ENCODE results near the gene TEX14.

TEX14 gene

GRCh38 chr17:58534901-58535421 is 156.9 kb downstream of the TEX14 start:
- no peak overlapping the region for H3K4me3 Mint-ChIP-seq
- no peaks in the 10 kb centered on the region for H3K36me3 Mint-ChIP-seq (ENCODE audit: low read depth)
- no peaks in the 10 kb centered on the region for H3K9me3 Mint-ChIP-seq
- peaks cover 20% of the 10 kb centered on the region for H3K4me1 Mint-ChIP-seq
- DNase-seq: no peak
- peaks cover 32% of the 10 kb centered on the region for H3K27me3 Mint-ChIP-seq (ENCODE audit: low read depth, poor library complexity)
- TF ChIP-seq CTCF (IDR thresholded peaks at IDR 0.05): no peak
- H3K27ac Mint-ChIP-seq: no peak overlapping the region

GRCh38 chr17:58534331-58534730 is 157.5 kb downstream of the TEX14 start:
- Mint-ChIP-seq H3K4me1 (peaks cover 27% of the 10 kb centered on the region), H3K4me3 (no peak overlapping the region), H3K27me3 (ENCODE audit: low read depth, poor library complexity) (peaks cover 32% of the 10 kb centered on the region), H3K27ac (no peak overlapping the region), H3K36me3 (ENCODE audit: low read depth) (no peaks in the 10 kb centered on the region), H3K9me3 (no peaks in the 10 kb centered on the region)
- no peak for TF ChIP-seq CTCF (IDR thresholded peaks at IDR 0.05)
- no peak for DNase-seq

- H3K27me3 Mint-ChIP-seq (ENCODE audit: low read depth, poor library complexity): peaks cover 32% of the 10 kb centered on the region
These were observed 158.1 kb downstream of the TEX14 start for GRCh38 chr17:58533616-58534188.

GRCh38 chr17:58532555-58532951 is 159.3 kb downstream of the TEX14 start:
- peaks cover 41% of the 10 kb centered on the region for H3K4me1 Mint-ChIP-seq
- H3K27me3 Mint-ChIP-seq (ENCODE audit: low read depth, poor library complexity): peaks cover 32% of the 10 kb centered on the region
- no peak for DNase-seq
- no peaks in the 10 kb centered on the region for H3K36me3 Mint-ChIP-seq (ENCODE audit: low read depth)
- peak overlapping the region; percentile 79 for H3K4me3 Mint-ChIP-seq
- no peaks in the 10 kb centered on the region for H3K9me3 Mint-ChIP-seq
- no peak for TF ChIP-seq CTCF (IDR thresholded peaks at IDR 0.05)
- H3K27ac Mint-ChIP-seq: no peak overlapping the region

More at GRCh38 chr17:58533616-58534188, 158.1 kb downstream of the TEX14 start:
- no peak for TF ChIP-seq CTCF (IDR thresholded peaks at IDR 0.05)
- H3K27ac Mint-ChIP-seq: no peak overlapping the region
- peaks cover 33% of the 10 kb centered on the region for H3K4me1 Mint-ChIP-seq
- no peaks in the 10 kb centered on the region for H3K36me3 Mint-ChIP-seq (ENCODE audit: low read depth)
- no peak for DNase-seq
- no peaks in the 10 kb centered on the region for H3K9me3 Mint-ChIP-seq
- no peak overlapping the region for H3K4me3 Mint-ChIP-seq

GRCh38 chr17:58531661-58532554 is 159.9 kb downstream of the TEX14 start:
- peak overlapping the region; percentile 79 for H3K4me3 Mint-ChIP-seq
- H3K4me1 Mint-ChIP-seq: peaks cover 40% of the 10 kb centered on the region
- H3K36me3 Mint-ChIP-seq (ENCODE audit: low read depth): no peaks in the 10 kb centered on the region
- no peaks in the 10 kb centered on the region for H3K9me3 Mint-ChIP-seq
- H3K27ac Mint-ChIP-seq: no peak overlapping the region
- peak; percentile 83 for DNase-seq
- peaks cover 32% of the 10 kb centered on the region for H3K27me3 Mint-ChIP-seq (ENCODE audit: low read depth, poor library complexity)
- TF ChIP-seq CTCF (IDR thresholded peaks at IDR 0.05): no peak

All from nephron progenitor cell (in vitro differentiated cells).